Panc1 (cell line): ENCODE data around the gene MRGPRX2. TPM values are rescaled to one million over a fixed set of nuclear protein-coding genes. Genes with fewer than 3 reads are reported as not detected.

Experiments used
- ATAC-seq: fragments of 200-7000 bp; cut with Tn5 transposase; 2 replicates; pipeline ENCODE4 v1.9.1; 2020; ENCODE audit warnings: mild to moderate bottlenecking, moderate library complexity
- BruUV-seq: library from RNA; stranded (reverse); fragments of 400-500 nt; replicated peaks from 2 replicates; lab custom pipeline; 2021; lab: Mats Ljungman, UMichigan
- CTCF ChIA-PET: fragments of 300-600 bp; sonication (Branson Sonifier 250); formaldehyde crosslinking; loops from one replicate; lab custom pipeline; 2022; ENCODE audit warnings: antibody characterized with exemption; lab: Charles Lee
- POLR2A ChIA-PET: fragments of 300-600 bp; sonication (Branson Sonifier 250); formaldehyde crosslinking; loops from one replicate; lab custom pipeline; 2022; ENCODE audit warnings: antibody characterized with exemption; lab: Charles Lee
- DNase-seq: peaks from one replicate; pipeline ENCODE4 v3.0.0-alpha.2; 2010; ENCODE audit warnings: low read depth, low spot score
- H3K27ac ChIP-seq: 2 replicates; pipeline ENCODE4 v1.5.1; 2011; ENCODE audit warnings: mild to moderate bottlenecking, low read length, inconsistent platforms
- H3K27me3 ChIP-seq: fragments of 200-500 bp; sonication (Bioruptor generic); 2 replicates; pipeline ENCODE4 v1.6.0; 2014; ENCODE audit warnings: low read length, inconsistent platforms; ENCODE audit not compliant: control insufficient read depth, insufficient read depth
- H3K36me3 ChIP-seq: fragments of 200-500 bp; sonication (Bioruptor generic); 2 replicates; pipeline ENCODE4 v1.5.1; 2014; ENCODE audit warnings: inconsistent platforms, mild to moderate bottlenecking, low read length, moderate library complexity; ENCODE audit not compliant: control insufficient read depth, insufficient read depth
- H3K4me1 ChIP-seq: 2 replicates; pipeline ENCODE4 v1.5.1; 2011; ENCODE audit warnings: inconsistent platforms, mild to moderate bottlenecking, low read length, moderate library complexity; ENCODE audit not compliant: control insufficient read depth, insufficient read depth
- H3K4me3 ChIP-seq, 2 experiments: 2 replicates each; pipeline ENCODE4 v1.5.1; 2011 to 2012; ENCODE audit warnings: low read depth in 2 of 2, low read length in 2 of 2, mild to moderate bottlenecking in 2 of 2, inconsistent platforms in 1 of 2, moderate library complexity in 1 of 2
- H3K9me3 ChIP-seq: fragments of 200-500 bp; sonication (Bioruptor generic); 2 replicates; pipeline ENCODE4 v1.5.1; 2014; ENCODE audit warnings: low read depth, mild to moderate bottlenecking, inconsistent platforms, low read length, moderate library complexity; ENCODE audit not compliant: control insufficient read depth, insufficient read depth
- POLR2AphosphoS5 ChIP-seq: IDR thresholded peaks from 2 replicates; pipeline ENCODE4 v1.6.1; 2012; ENCODE audit warnings: mild to moderate bottlenecking, low read depth, low read length, moderate library complexity
- SIN3A ChIP-seq: IDR thresholded peaks from 2 replicates; pipeline ENCODE4 v1.6.1; 2012; ENCODE audit warnings: low read depth, mild to moderate bottlenecking, low read length, moderate library complexity, borderline replicate concordance; ENCODE audit not compliant: insufficient read depth
- TCF7L2 ChIP-seq: IDR thresholded peaks from 2 replicates; pipeline ENCODE4 v1.6.1; 2011; ENCODE audit warnings: mild to moderate bottlenecking, low read depth, low read length, inconsistent platforms
- in situ Hi-C: cut with HindIII; loops from 2 replicates; pipeline ENCODE4 v1.10.0; 2016; ENCODE audit warnings: low sequenced_read_pairs, low pct_unique_long_range_greater_than_20kb
- intact Hi-C: fragments of 100-400 bp; cut with micrococcal nuclease; formaldehyde crosslinking; loops from one replicate; pipeline ENCODE4 v1.10.0; 2022; ENCODE audit not compliant: unreplicated experiment
- total RNA-seq: library from RNA; stranded (reverse); gene quantifications from one replicate; pipeline ENCODE4 v1.2.1, GENCODE V29; 2021; ENCODE audit not compliant: unreplicated experiment
- TF ChIP-seq, protein P1 (sequence below): fragments of 450-650 bp; IDR thresholded peaks from 2 replicates; pipeline ENCODE4 v1.5.1; 2017; ENCODE audit warnings: mild to moderate bottlenecking
- TF ChIP-seq, protein P2 (sequence below), 2 experiments: IDR thresholded peaks; 2 replicates each; pipeline ENCODE4 v1.6.1; 2011 to 2012; ENCODE audit warnings: low read depth in 2 of 2, control low read depth in 1 of 2, low read length in 1 of 2, mild to moderate bottlenecking in 1 of 2, moderate library complexity in 1 of 2; ENCODE audit not compliant: insufficient read depth in 1 of 2

Gene MRGPRX2
- total RNA-seq, 1 experiment from 2014 or later: not detected

DNA sequence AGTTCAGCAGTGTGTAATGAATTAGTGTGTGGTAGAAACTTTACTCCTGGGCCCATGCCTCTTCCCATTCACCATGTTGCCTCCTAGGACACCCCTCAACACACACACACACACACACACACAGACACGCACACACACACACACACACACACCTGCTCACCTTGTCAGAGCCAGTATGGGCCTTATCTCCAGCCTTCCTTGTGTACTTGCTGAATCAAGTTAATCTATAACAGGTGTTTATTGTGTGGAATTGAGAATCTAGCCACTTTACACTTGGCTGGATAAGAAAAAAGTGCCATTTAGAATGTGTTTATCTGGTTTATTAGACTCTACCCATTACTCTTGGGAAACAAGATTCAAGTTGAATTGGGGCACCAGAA is 42.0 kb upstream of the MRGPRX2 start:
- Histone ChIP-seq H3K27ac (no peak overlapping the region), H3K27me3 (peaks cover 6% of the 10 kb centered on the region), H3K36me3 (no peaks in the 10 kb centered on the region), H3K4me3 (no peak overlapping the region), H3K9me3 (no peaks in the 10 kb centered on the region), H3K4me1 (no peaks in the 10 kb centered on the region)
- BruUV-seq: no TSS peak
- intact Hi-C loops: no loop called here
- ChIA-PET CTCF (no interaction called here), POLR2A (no interaction called here)
- TF ChIP-seq, protein P1, sequence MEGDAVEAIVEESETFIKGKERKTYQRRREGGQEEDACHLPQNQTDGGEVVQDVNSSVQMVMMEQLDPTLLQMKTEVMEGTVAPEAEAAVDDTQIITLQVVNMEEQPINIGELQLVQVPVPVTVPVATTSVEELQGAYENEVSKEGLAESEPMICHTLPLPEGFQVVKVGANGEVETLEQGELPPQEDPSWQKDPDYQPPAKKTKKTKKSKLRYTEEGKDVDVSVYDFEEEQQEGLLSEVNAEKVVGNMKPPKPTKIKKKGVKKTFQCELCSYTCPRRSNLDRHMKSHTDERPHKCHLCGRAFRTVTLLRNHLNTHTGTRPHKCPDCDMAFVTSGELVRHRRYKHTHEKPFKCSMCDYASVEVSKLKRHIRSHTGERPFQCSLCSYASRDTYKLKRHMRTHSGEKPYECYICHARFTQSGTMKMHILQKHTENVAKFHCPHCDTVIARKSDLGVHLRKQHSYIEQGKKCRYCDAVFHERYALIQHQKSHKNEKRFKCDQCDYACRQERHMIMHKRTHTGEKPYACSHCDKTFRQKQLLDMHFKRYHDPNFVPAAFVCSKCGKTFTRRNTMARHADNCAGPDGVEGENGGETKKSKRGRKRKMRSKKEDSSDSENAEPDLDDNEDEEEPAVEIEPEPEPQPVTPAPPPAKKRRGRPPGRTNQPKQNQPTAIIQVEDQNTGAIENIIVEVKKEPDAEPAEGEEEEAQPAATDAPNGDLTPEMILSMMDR: no peak
- TF ChIP-seq TCF7L2 (no peak), POLR2AphosphoS5 (no peak), SIN3A (no peak)
- TF ChIP-seq, protein P2, sequence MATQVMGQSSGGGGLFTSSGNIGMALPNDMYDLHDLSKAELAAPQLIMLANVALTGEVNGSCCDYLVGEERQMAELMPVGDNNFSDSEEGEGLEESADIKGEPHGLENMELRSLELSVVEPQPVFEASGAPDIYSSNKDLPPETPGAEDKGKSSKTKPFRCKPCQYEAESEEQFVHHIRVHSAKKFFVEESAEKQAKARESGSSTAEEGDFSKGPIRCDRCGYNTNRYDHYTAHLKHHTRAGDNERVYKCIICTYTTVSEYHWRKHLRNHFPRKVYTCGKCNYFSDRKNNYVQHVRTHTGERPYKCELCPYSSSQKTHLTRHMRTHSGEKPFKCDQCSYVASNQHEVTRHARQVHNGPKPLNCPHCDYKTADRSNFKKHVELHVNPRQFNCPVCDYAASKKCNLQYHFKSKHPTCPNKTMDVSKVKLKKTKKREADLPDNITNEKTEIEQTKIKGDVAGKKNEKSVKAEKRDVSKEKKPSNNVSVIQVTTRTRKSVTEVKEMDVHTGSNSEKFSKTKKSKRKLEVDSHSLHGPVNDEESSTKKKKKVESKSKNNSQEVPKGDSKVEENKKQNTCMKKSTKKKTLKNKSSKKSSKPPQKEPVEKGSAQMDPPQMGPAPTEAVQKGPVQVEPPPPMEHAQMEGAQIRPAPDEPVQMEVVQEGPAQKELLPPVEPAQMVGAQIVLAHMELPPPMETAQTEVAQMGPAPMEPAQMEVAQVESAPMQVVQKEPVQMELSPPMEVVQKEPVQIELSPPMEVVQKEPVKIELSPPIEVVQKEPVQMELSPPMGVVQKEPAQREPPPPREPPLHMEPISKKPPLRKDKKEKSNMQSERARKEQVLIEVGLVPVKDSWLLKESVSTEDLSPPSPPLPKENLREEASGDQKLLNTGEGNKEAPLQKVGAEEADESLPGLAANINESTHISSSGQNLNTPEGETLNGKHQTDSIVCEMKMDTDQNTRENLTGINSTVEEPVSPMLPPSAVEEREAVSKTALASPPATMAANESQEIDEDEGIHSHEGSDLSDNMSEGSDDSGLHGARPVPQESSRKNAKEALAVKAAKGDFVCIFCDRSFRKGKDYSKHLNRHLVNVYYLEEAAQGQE (IDR thresholded peaks at IDR 0.05; ENCODE audit: insufficient read depth in 1 of 2, low read depth in 2 of 2, low read length in 1 of 2): no peak
- ATAC-seq (no peak), DNase-seq (no peak)
- in situ Hi-C loops: no loop called here

DNA sequence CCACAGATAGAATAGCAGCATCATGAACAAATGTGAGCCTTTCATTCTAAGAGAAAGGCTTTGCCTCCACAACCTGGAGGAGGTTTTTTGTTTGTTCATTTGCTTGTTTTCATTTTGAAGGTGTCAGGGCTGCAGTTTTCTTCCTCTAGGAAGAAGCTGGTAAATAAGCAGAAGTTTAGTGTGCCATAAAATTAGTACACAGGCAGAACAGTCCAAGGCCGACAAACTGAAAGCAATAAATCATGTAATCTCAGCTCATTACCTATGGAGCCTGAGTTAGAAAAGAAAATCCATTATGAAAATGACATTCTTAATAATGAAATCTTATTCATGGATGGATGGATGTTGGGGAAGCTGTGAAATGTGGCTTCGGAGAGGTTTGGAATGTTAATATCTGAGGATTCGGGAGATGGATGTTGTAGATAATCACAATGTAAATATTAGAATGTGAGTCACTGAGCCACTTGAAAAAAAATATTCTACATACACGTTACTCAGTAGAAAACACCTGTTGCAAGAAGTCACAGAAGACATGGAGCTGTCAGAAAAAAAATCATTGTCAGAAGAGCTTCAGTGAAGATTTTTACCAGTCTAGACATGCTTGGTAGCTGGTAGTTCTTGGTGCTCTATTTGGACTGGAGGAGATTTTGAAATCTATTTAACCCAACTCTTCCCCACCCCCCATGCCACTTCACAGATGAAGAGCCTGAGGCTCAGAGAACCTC is 41.4 kb upstream of the MRGPRX2 start:
- Histone ChIP-seq H3K36me3 (no peaks in the 10 kb centered on the region), H3K27ac (no peak overlapping the region), H3K4me1 (no peaks in the 10 kb centered on the region), H3K9me3 (no peaks in the 10 kb centered on the region), H3K4me3 (no peak overlapping the region), H3K27me3 (peaks cover 6% of the 10 kb centered on the region)
- intact Hi-C loops (no loop called here), in situ Hi-C loops (no loop called here)
- no peak for TF ChIP-seq POLR2AphosphoS5
- no peak for TF ChIP-seq SIN3A
- TF ChIP-seq, protein P2 (IDR thresholded peaks at IDR 0.05; ENCODE audit: insufficient read depth in 1 of 2, low read depth in 2 of 2, low read length in 1 of 2): no peak
- TF ChIP-seq, protein P1: no peak
- no peak for TF ChIP-seq TCF7L2
- BruUV-seq: no TSS peak
- ATAC-seq (no peak), DNase-seq (no peak)
- CTCF ChIA-PET: no interaction called here
- POLR2A ChIA-PET: no interaction called here
